ENCODE data around the gene TMEM106C. TPM values are rescaled to one million over a fixed set of nuclear protein-coding genes. Genes with fewer than 3 reads are reported as not detected.

TMEM106C gene
- total RNA-seq, 5 donors from 2014 or later (not counting 1 experiment from before 2014, with no cell fraction given): 25.8 to 36.5 (median 31.3) TPM

GRCh38 chr12:47967461-47968321, 4.3 kb downstream of the TMEM106C start:
- CTCF ChIA-PET: interaction anchor here in 1 of 2 donors (0.9 kb wide), 1 partner anchor 250 kb away, joined by 3 read pairs; no protein-coding TSS in a partner anchor
- POLR2A ChIA-PET: no interaction called here
- ATAC-seq (replicated peaks in 1 of 4): no peak
- no peak overlapping the region for H3K4me3 ChIP-seq (ENCODE audit: control insufficient read depth in 1 of 2, extremely low read depth in 1 of 2, low read length in 1 of 2)
- Mint-ChIP-seq H3K27ac (no peak overlapping the region), H3K27me3 (no peaks in the 10 kb centered on the region), H3K4me3 (no peak overlapping the region), H3K36me3 (peaks cover 17% of the 10 kb centered on the region), H3K4me1 (peaks cover 30 to 35% (median 31%) of the 10 kb centered on the region in 3 donors), H3K9me3 (no peaks in the 10 kb centered on the region)
- peaks cover 7 to 14% of the 10 kb centered on the region in 2 donors for H3K36me3 ChIP-seq (ENCODE audit: control insufficient read depth in 2 of 2, extremely low read depth in 1 of 2, insufficient read depth in 1 of 2, low read length in 1 of 2)
- H3K4me1 ChIP-seq (ENCODE audit: control insufficient read depth in 1 of 2, extremely low read depth in 1 of 2, insufficient read depth in 2 of 2, low read length in 2 of 2): peaks cover 4 to 10% of the 10 kb centered on the region in 2 experiments
- no CpG with 5 or more reads among the region's 5 CpGs for WGBS (ENCODE audit: insufficient coverage)
- no peak for DNase-seq
- no peaks in the 10 kb centered on the region for H3K27me3 ChIP-seq (replicated peaks in 1 of 2; ENCODE audit: control insufficient read depth in 2 of 2, extremely low read depth in 1 of 2, insufficient read depth in 2 of 2, low read length in 1 of 2)
- H3K27ac ChIP-seq (ENCODE audit: low read length): no peak overlapping the region
- H3K9me3 ChIP-seq: no peaks in the 10 kb centered on the region

GRCh38 chr12:47969845-47970244, 6.4 kb downstream of the TMEM106C start:
- Histone ChIP-seq H3K4me3 (ENCODE audit: control insufficient read depth in 1 of 2, extremely low read depth in 1 of 2, low read length in 1 of 2) (no peak overlapping the region), H3K27me3 (replicated peaks in 1 of 2; ENCODE audit: control insufficient read depth in 2 of 2, extremely low read depth in 1 of 2, insufficient read depth in 2 of 2, low read length in 1 of 2) (no peaks in the 10 kb centered on the region), H3K36me3 (ENCODE audit: control insufficient read depth in 2 of 2, extremely low read depth in 1 of 2, insufficient read depth in 1 of 2, low read length in 1 of 2) (peaks cover 7 to 14% of the 10 kb centered on the region in 2 donors), H3K27ac (ENCODE audit: low read length) (no peak overlapping the region), H3K4me1 (ENCODE audit: control insufficient read depth in 1 of 2, extremely low read depth in 1 of 2, insufficient read depth in 2 of 2, low read length in 2 of 2) (no peaks in the 10 kb centered on the region), H3K9me3 (no peaks in the 10 kb centered on the region)
- no peak overlapping the region for H3K27ac Mint-ChIP-seq
- ATAC-seq (replicated peaks in 1 of 4): no peak
- H3K27me3 Mint-ChIP-seq: no peaks in the 10 kb centered on the region
- DNase-seq: no peak
- peaks cover 17% of the 10 kb centered on the region for H3K36me3 Mint-ChIP-seq
- ChIA-PET CTCF (no interaction called here), POLR2A (interaction anchor here in 1 of 2 donors (0.5 kb wide), 1 partner anchor 1075 kb away, joined by 5 read pairs; no protein-coding TSS in a partner anchor)
- no peaks in the 10 kb centered on the region for H3K9me3 Mint-ChIP-seq
- no CpG with 5 or more reads among the region's 3 CpGs for WGBS (ENCODE audit: insufficient coverage)
- peaks cover 11 to 15% (median 14%) of the 10 kb centered on the region in 3 donors for H3K4me1 Mint-ChIP-seq
- H3K4me3 Mint-ChIP-seq: no peak overlapping the region

GRCh38 chr12:47970843-47971242, 7.4 kb downstream of the TMEM106C start:
- peaks cover 7 to 10% of the 10 kb centered on the region in 2 donors for H3K36me3 ChIP-seq (ENCODE audit: control insufficient read depth in 2 of 2, extremely low read depth in 1 of 2, insufficient read depth in 1 of 2, low read length in 1 of 2)
- Mint-ChIP-seq H3K9me3 (no peaks in the 10 kb centered on the region), H3K27ac (no peak overlapping the region), H3K27me3 (no peaks in the 10 kb centered on the region), H3K4me1 (peaks cover 5 to 6% (median 5%) of the 10 kb centered on the region in 3 donors), H3K36me3 (peaks cover 17% of the 10 kb centered on the region), H3K4me3 (no peak overlapping the region)
- no peak overlapping the region for H3K4me3 ChIP-seq (ENCODE audit: control insufficient read depth in 1 of 2, extremely low read depth in 1 of 2, low read length in 1 of 2)
- WGBS (ENCODE audit: insufficient coverage): 98% methylated on average over 7 of the region's 7 CpGs
- ChIA-PET POLR2A (interaction anchor here in 1 of 2 donors (0.6 to 1.0 kb wide), 2 partner anchors 18 to 20 kb away, joined by 3 read pairs; no protein-coding TSS in a partner anchor), CTCF (no interaction called here)
- no peak overlapping the region for H3K27ac ChIP-seq (ENCODE audit: low read length)
- no peaks in the 10 kb centered on the region for H3K4me1 ChIP-seq (ENCODE audit: control insufficient read depth in 1 of 2, extremely low read depth in 1 of 2, insufficient read depth in 2 of 2, low read length in 2 of 2)
- ATAC-seq (replicated peaks in 1 of 4) (no peak), DNase-seq (no peak)
- no peaks in the 10 kb centered on the region for H3K9me3 ChIP-seq
- no peaks in the 10 kb centered on the region for H3K27me3 ChIP-seq (replicated peaks in 1 of 2; ENCODE audit: control insufficient read depth in 2 of 2, extremely low read depth in 1 of 2, insufficient read depth in 2 of 2, low read length in 1 of 2)

GRCh38 chr12:47972895-47973294, 9.5 kb downstream of the TMEM106C start:
- Mint-ChIP-seq H3K9me3 (no peaks in the 10 kb centered on the region), H3K36me3 (peaks cover 11% of the 10 kb centered on the region), H3K27me3 (no peaks in the 10 kb centered on the region), H3K4me1 (no peaks in the 10 kb centered on the region), H3K4me3 (no peak overlapping the region), H3K27ac (no peak overlapping the region)
- Histone ChIP-seq H3K9me3 (no peaks in the 10 kb centered on the region), H3K27ac (ENCODE audit: low read length) (no peak overlapping the region), H3K27me3 (replicated peaks in 1 of 2; ENCODE audit: control insufficient read depth in 2 of 2, extremely low read depth in 1 of 2, insufficient read depth in 2 of 2, low read length in 1 of 2) (no peaks in the 10 kb centered on the region), H3K4me3 (ENCODE audit: control insufficient read depth in 1 of 2, extremely low read depth in 1 of 2, low read length in 1 of 2) (no peak overlapping the region), H3K36me3 (ENCODE audit: control insufficient read depth in 2 of 2, extremely low read depth in 1 of 2, insufficient read depth in 1 of 2, low read length in 1 of 2) (peaks cover 2 to 4% of the 10 kb centered on the region in 2 donors), H3K4me1 (ENCODE audit: control insufficient read depth in 1 of 2, extremely low read depth in 1 of 2, insufficient read depth in 2 of 2, low read length in 2 of 2) (no peaks in the 10 kb centered on the region)
- ChIA-PET POLR2A (no interaction called here), CTCF (no interaction called here)
- 82% methylated on average over 5 of the region's 6 CpGs for WGBS (ENCODE audit: insufficient coverage)
- no peak for DNase-seq
- no peak for ATAC-seq (replicated peaks in 1 of 4)

GRCh38 chr12:47973870-47974269, 10.5 kb downstream of the TMEM106C start:
- H3K9me3 Mint-ChIP-seq: no peaks in the 10 kb centered on the region
- ChIA-PET CTCF (no interaction called here), POLR2A (interaction anchor here in 1 of 2 donors (0.6 kb wide), 1 partner anchor 13 kb away, joined by 4 read pairs; no protein-coding TSS in a partner anchor)
- DNase-seq: no peak
- WGBS (ENCODE audit: insufficient coverage): 95% methylated on average over 9 of the region's 9 CpGs
- ATAC-seq (replicated peaks in 1 of 4): no peak
- H3K4me3 Mint-ChIP-seq: no peak overlapping the region
- H3K27me3 ChIP-seq (replicated peaks in 1 of 2; ENCODE audit: control insufficient read depth in 2 of 2, extremely low read depth in 1 of 2, insufficient read depth in 2 of 2, low read length in 1 of 2): peaks cover 0 to 6% of the 10 kb centered on the region in 2 experiments
- no peak overlapping the region for H3K27ac ChIP-seq (ENCODE audit: low read length)
- no peaks in the 10 kb centered on the region for H3K9me3 ChIP-seq
- H3K4me1 Mint-ChIP-seq: no peaks in the 10 kb centered on the region
- peaks cover 0 to 1% of the 10 kb centered on the region in 2 donors for H3K27me3 Mint-ChIP-seq
- no peak overlapping the region for H3K27ac Mint-ChIP-seq
- H3K36me3 Mint-ChIP-seq: peaks cover 3% of the 10 kb centered on the region
- no peak overlapping the region for H3K4me3 ChIP-seq (ENCODE audit: control insufficient read depth in 1 of 2, extremely low read depth in 1 of 2, low read length in 1 of 2)
- H3K36me3 ChIP-seq (ENCODE audit: control insufficient read depth in 2 of 2, extremely low read depth in 1 of 2, insufficient read depth in 1 of 2, low read length in 1 of 2): no peaks in the 10 kb centered on the region
- H3K4me1 ChIP-seq (ENCODE audit: control insufficient read depth in 1 of 2, extremely low read depth in 1 of 2, insufficient read depth in 2 of 2, low read length in 2 of 2): no peaks in the 10 kb centered on the region

- Histone ChIP-seq H3K4me1 (ENCODE audit: control insufficient read depth in 1 of 2, extremely low read depth in 1 of 2, insufficient read depth in 2 of 2, low read length in 2 of 2) (no peaks in the 10 kb centered on the region), H3K36me3 (ENCODE audit: control insufficient read depth in 2 of 2, extremely low read depth in 1 of 2, insufficient read depth in 1 of 2, low read length in 1 of 2) (no peaks in the 10 kb centered on the region), H3K9me3 (no peaks in the 10 kb centered on the region), H3K4me3 (ENCODE audit: control insufficient read depth in 1 of 2, extremely low read depth in 1 of 2, low read length in 1 of 2) (no peak overlapping the region), H3K27ac (ENCODE audit: low read length) (no peak overlapping the region), H3K27me3 (replicated peaks in 1 of 2; ENCODE audit: control insufficient read depth in 2 of 2, extremely low read depth in 1 of 2, insufficient read depth in 2 of 2, low read length in 1 of 2) (peaks cover 0 to 16% of the 10 kb centered on the region in 2 experiments)
- DNase-seq (no peak), ATAC-seq (replicated peaks in 1 of 4) (no peak)
- H3K4me1 Mint-ChIP-seq: no peaks in the 10 kb centered on the region
- H3K4me3 Mint-ChIP-seq: no peak overlapping the region
- ChIA-PET POLR2A (no interaction called here), CTCF (no interaction called here)
- 92% methylated on average over 13 of the region's 16 CpGs for WGBS (ENCODE audit: insufficient coverage)
- no peak overlapping the region for H3K27ac Mint-ChIP-seq
- H3K9me3 Mint-ChIP-seq: no peaks in the 10 kb centered on the region
- no peaks in the 10 kb centered on the region for H3K36me3 Mint-ChIP-seq
- H3K27me3 Mint-ChIP-seq: peaks cover 0 to 3% of the 10 kb centered on the region in 2 donors
Measured at GRCh38 chr12:47975036-47975620, 11.7 kb downstream of the TMEM106C start.

All from T-cell (primary cell).